C4-2B (cell line): Measurements from ENCODE around the gene PDLIM7.

ENCODE experiments used
- CTCF ChIP-seq: fragments of 450-650 bp; conservative IDR thresholded peaks from 2 replicates; pipeline ENCODE4 v1.5.1; 2017; ENCODE audit warnings: mild to moderate bottlenecking
- ZFX ChIP-seq: fragments of 450-650 bp; IDR thresholded peaks from 2 replicates; pipeline ENCODE4 v1.6.1; 2017

DNA sequence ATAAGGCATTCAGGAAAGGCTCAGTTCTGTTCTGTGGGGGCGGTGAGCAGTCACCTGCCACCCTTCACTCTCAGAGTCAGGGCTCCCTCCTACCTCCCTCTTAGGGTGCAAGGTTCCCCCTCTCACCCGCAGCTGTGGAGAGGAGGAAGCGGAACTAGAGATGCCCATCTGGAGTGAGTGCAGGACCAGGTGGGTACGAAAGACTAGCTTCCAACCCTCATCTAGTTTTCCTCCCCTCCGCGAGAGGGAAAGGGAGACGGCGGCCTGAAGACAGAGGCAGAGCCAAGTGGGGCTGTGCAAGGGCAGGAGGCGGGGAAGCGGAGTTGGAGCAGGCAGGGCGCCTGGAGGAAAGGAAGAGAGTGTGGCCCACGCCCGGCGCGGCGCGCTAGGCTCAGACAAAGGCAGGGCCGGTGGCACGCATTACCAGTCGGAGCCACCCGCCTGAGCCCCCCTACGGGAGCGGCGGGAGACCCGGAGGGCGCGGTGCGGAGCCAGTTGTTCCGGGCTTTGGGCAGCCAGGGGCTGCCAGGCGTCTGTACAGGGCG lies 43.5 kb downstream of the PDLIM7 start:
- no peak for TF ChIP-seq CTCF
- TF ChIP-seq ZFX, result no peak
